ENCODE measurements around the gene GLO1.

Gene GLO1

DNA sequence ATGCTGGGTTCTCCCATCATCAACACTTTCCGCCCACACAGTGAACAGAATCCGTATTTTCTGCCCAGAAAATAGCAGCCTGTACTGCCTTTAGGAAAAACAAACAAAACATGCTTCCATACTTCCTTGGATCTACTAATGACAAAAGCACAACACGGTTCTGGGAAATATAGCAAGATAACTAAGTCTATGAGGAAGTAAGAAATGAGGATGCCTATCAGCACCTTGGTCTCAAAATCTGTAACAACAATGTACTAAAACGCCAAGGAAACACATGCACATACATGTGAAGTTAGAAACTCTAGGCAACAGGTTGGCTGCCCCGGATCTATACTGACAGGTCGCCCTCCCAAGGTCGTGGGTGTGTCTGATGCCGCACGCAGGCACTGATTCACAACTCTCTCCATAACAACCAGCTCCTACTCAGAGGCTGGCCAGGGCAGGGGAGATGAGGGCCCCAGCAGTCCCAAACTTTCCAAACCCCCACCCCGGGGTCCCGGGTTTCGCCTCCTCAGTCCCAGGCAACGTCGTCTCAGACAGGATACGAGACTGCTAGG, 63.9 kb downstream of the GLO1 start:
- TF ChIP-seq, protein P1, sequence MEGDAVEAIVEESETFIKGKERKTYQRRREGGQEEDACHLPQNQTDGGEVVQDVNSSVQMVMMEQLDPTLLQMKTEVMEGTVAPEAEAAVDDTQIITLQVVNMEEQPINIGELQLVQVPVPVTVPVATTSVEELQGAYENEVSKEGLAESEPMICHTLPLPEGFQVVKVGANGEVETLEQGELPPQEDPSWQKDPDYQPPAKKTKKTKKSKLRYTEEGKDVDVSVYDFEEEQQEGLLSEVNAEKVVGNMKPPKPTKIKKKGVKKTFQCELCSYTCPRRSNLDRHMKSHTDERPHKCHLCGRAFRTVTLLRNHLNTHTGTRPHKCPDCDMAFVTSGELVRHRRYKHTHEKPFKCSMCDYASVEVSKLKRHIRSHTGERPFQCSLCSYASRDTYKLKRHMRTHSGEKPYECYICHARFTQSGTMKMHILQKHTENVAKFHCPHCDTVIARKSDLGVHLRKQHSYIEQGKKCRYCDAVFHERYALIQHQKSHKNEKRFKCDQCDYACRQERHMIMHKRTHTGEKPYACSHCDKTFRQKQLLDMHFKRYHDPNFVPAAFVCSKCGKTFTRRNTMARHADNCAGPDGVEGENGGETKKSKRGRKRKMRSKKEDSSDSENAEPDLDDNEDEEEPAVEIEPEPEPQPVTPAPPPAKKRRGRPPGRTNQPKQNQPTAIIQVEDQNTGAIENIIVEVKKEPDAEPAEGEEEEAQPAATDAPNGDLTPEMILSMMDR (IDR thresholded peaks at IDR 0.05; ENCODE audit: insufficient read depth, missing control alignments), result no peak
- FAIRE-seq (no peak), DNase-seq (ENCODE audit: insufficient read length, low spot score) (no peak)

DNA sequence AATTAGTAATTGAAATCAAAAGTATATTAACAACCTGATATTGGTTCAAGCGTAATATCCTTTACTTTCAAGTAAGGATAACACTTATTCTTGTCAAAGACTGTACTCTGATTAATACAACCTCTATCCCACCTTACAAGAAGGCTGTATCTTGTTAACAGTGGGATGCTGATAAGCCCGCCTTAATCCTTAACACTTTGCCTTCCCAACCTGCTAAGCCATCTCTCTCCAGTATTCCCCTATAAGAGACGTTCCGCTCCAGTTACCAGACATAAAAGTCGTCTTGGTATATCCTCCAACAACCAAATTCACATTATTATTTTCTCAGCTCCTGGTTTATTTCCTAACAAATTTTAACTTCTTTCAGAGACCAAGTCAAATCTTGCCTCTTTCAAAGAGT, 65.2 kb downstream of the GLO1 start:
- FAIRE-seq (peak; percentile 29), DNase-seq (ENCODE audit: insufficient read length, low spot score) (no peak)
- TF ChIP-seq, protein P1 (IDR thresholded peaks at IDR 0.05; ENCODE audit: insufficient read depth, missing control alignments), result no peak

DNA sequence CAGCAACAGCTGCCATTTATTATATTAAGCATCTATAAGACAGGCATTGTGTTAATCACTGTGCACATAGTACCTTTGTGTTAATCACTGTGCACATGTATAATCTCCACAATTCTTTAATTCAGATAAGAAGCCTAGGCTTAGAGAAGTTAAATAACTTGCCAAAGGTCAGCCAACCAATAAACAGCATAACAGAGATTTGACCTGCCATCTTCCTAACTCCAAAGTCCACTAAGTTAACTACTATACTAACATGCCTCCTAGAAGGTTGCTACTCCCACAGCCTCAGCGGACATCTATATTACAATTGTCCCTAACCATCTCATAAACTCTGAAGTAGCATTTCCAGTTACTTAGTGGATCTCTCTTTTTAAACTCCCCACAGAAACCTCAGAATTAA, 66.9 kb downstream of the GLO1 start:
- TF ChIP-seq, protein P1 (IDR thresholded peaks at IDR 0.05; ENCODE audit: insufficient read depth, missing control alignments), result no peak
- DNase-seq (ENCODE audit: insufficient read length, low spot score) (no peak), FAIRE-seq (peak; percentile 16)

DNA sequence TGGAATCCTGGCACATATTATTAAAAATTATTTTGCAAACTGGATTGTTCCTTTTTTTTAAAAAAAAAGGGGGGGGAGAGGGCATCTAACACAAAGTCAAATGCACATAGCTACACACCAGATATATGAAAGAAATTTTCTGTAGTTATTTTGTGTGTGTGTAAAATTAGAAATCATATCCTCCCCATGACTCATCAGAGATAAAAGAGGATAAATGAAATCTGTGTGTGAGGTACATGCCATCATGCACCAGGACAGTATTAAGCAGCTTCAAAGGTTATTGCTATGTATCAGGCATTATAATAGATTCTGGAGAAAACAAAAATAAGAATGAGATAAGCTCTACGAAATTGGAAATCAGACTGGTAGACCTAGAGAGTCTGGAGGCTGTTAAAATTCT, 68.4 kb downstream of the GLO1 start:
- FAIRE-seq (no peak), DNase-seq (ENCODE audit: insufficient read length, low spot score) (no peak)
- TF ChIP-seq, protein P1 (IDR thresholded peaks at IDR 0.05; ENCODE audit: insufficient read depth, missing control alignments), result no peak

DNA sequence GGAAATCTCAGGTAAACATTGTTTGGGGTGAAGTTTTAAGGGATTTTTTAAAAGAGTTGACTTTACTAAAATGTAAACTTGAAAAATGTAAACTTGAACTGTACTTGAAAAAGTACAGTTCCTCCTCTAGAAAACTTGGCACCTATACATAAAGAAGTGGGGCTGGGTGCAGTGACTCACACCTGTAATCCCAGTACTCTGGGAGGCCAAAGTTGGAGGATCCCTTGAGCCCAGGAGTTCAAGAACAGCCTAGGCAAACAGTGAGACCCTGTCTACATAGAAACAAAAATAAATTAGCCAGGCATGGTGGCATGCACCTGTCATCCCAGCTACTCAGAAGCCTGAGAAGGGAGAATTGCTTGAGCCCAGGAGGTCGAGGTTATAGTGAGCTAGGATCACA, 70.5 kb downstream of the GLO1 start:
- TF ChIP-seq, protein P1 (IDR thresholded peaks at IDR 0.05; ENCODE audit: insufficient read depth, missing control alignments), result no peak
- DNase-seq (ENCODE audit: insufficient read length, low spot score), result no peak
- FAIRE-seq, result no peak

DNA sequence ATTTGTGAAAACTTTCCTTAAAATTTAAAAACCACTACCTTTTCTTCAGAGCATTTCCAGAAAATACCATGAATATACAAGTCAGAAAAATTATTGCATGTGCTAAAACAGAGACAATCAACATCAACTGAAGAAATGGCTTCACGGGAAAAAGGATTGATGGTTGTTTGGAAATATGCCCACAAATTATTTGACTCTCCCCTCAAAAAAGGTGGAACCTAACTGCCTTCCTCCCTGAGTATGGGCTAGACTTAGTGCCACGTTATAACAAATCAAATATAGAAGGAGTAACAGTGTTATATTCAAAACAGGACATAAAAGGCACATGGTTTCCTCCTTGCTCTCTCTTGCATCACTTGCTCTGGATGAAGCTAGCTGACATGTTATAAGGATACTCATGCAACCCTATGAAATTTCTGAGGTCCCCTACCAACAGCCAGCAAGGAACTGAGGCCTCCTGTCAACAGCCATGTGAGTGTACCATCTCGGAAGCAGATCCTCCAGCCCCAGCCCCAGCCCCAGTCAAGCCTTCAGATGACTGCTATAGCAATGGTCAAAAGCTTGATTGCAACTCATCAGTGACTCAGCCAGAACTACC, 71.7 kb downstream of the GLO1 start:
- DNase-seq (ENCODE audit: insufficient read length, low spot score), result no peak
- TF ChIP-seq, protein P1 (IDR thresholded peaks at IDR 0.05; ENCODE audit: insufficient read depth, missing control alignments), result no peak
- no peak for FAIRE-seq
